HG03066 (cell line): Measurements from ENCODE around the gene WHRN.

Source experiments
- ATAC-seq: cut with Tn5 transposase; IDR thresholded peaks from one replicate; pipeline ENCODE4 v1.9.1; 2021; ENCODE audit warnings: low read depth; ENCODE audit not compliant: unreplicated experiment

Gene WHRN

GRCh38 chr9:114515528-114515927 lies 10.3 kb upstream of the WHRN start:
- ATAC-seq = no peak

- ATAC-seq = no peak
Measured at GRCh38 chr9:114513959-114514267, 8.6 kb upstream of the WHRN start.

- no peak for ATAC-seq
Measured at GRCh38 chr9:114513055-114513958, 8.0 kb upstream of the WHRN start.

GRCh38 chr9:114511978-114512874 lies 7.0 kb upstream of the WHRN start:
- ATAC-seq = no peak

GRCh38 chr9:114507726-114508125 lies 2.5 kb upstream of the WHRN start:
- no peak for ATAC-seq

DNA sequence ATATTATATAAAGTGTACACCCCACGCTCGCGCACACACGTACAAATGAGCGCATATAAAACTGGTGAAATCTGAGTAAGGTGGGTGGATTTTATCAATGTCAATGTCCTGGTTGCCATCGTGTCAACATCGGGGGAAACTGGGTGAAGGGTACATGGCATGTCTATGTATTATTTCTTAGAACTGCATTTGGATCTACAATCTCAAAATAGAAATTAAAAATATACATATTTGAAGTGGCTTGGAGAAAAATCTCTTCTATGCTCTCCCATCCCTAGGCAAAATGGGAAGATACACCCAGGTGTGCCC lies 763 bp upstream of the WHRN start:
- no peak for ATAC-seq

DNA sequence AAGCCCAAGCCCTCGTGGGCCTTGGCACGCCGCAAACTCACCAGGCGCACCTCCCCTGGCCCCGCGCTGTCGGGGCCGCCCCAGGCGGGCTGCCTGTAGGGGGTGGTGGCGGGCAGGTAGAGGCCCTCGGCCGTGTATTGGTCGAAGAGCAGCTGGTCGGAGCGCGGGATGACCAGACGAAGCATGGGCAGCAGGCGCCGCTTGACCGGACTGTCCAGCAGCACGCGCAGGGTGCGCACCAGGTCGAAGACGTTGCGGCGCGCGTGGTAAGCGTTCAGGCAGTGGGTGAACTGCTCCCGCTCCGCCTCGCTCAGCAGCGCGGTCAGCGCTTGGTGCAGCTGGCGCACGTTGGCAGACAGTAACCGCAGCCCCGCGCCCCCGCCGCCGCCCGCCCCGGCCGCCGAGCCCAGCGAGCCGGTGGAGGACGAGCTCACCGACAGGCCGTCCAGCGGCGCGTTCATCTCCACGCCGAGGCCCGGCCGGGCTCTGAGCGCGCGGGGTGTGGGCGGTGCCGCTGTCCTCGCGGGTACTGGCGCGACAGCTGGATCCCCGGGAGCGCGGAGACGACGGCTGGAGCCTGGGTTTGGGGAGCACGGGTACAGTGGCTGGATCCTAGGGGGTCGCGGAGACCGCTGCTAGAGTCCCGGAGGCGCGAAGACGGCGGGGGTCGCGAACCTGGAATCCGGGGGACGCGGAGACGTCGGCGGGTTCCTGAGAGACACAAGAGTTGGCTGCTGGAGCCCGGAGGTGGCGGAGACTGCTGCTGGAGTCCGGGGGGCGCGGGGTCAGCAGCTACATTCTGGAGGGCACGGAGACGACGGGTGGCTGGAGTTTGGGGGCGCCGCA lies 709 bp downstream of the WHRN start:
- no peak for ATAC-seq

DNA sequence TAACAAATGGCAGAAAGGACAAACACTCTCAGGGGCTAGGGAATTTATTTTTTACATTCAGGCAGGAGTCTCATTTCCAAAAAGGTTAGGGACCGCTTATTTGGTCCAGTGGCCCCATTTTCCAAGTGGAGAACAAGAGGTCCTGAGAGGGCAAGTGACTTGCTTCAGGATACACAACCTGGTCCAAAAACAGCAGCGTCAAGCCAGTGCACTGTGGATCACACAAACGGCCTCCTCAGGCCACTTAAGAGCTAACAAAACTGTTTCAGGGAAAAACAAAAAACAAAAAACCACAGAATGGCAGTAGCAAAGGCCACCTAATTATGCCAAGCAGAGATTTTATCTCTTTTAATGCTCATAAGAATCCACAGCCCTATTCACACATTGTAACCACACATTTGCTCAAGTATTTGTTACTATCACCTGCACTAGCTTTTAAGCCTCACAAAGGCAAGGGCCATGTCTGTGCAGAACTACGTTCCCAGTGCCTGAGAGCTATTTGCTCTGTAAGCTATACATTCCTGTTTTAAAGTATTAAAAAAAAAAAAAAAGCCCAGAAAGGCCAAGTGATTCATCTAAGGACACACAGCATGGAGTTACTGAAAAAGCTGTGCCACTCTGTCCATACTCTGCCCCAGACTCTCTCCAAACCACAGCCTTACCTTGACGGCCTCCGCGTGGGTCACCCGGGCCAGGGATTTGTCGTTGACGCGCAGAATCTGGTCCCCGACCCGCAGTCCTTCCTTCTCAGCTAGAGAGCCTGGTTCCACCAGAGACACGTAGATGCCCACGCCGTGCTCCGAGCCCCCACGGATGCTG lies 1.5 kb downstream of the WHRN start:
- no peak for ATAC-seq

GRCh38 chr9:114503009-114503408 lies 2.3 kb downstream of the WHRN start:
- no peak for ATAC-seq

- ATAC-seq = no peak
Measured at GRCh38 chr9:114501796-114502682, 3.2 kb downstream of the WHRN start.

DNA sequence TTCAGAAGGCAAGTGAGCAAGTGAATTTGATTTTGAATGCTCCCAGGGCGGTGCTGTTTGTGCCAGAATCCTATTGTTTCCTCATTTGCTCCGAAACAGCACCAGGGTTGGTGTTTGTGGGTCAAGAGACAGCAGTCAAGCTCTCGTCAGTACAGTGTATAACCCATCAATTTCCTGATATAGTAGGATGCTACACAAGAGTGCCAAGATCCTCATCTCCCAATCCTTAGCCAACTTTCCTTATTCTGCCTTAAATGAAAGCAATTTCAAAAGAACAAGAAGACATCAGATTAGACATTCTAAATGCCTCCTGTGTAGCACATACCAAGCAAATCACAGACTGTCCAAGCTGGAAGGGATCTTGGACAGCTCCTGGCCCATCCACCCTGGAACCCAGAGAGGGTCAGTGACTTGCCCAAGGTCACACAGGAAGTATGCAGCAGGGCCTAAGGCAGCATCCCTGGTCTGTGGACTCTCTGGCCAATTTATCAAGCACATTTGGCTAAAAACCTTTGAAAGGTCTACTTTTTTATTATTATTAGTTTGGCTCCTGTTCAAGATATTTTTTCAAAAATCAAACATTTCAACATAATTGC lies 4.5 kb downstream of the WHRN start:
- no peak for ATAC-seq

GRCh38 chr9:114499941-114500696 lies 5.2 kb downstream of the WHRN start:
- no peak for ATAC-seq

DNA sequence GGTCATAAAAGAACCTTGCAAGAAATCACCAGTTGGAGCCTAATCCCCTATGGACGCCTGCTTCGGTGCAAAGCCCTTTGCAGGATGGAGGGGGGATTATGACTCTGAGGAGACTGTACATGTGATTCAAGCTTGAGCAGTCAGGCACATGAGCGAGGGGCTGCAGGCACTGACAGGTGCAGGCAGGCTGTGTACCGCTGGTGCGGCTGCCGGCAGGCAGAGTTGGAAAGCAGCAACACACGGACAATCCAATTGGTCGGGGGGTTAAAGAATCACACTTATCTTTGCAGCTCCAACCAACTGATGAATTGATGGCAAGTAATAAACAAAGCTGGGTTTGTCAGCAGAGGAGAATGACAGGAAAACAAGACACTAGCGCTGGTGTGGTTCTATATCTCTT lies 5.7 kb downstream of the WHRN start:
- ATAC-seq = no peak

- no peak for ATAC-seq
Measured at GRCh38 chr9:114497727-114498382, 7.4 kb downstream of the WHRN start.

GRCh38 chr9:114497236-114497635 lies 8.0 kb downstream of the WHRN start:
- ATAC-seq = no peak

GRCh38 chr9:114496011-114496410 lies 9.3 kb downstream of the WHRN start:
- ATAC-seq = no peak

DNA sequence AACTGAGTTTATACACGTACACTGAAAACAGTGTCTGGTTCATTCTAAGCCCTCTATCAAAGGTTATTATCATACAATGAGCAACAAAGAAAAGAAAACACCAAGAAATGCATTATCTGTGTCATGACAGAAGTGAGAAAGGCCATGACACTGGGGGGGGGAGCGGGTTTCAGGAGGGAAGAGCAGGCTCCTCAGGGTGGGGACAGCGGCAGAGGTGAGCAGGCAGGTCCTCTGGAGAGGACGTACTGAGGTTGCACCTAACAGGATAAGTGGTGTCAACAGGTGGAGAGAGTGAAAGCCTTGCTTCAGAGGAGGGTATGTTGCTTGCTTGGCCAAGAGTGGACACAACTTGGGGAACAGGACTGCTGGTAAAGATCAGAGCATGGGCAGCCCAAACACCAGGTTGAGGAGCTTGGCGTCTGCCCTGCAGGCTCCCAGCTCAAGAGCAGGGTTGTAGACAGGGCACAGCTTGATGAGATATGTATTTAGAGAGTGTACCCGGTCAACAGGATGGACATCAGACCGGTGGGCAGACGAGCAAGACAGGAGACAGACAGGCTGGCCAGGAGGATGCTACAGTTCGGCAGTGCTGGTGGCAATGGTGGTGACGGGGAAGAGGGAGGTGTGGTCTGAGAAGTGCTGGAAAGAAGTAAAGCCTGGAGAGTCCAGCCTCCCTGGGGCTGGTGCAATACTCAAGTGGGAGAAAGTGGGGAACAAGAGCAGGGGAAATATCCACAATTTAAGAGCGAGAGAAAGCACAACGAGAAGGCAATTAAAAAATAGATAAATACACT lies 10.3 kb downstream of the WHRN start:
- no peak for ATAC-seq
